Stimulated activated CD4-positive, alpha-beta T cell treated with anti-CD3 and anti-CD28 coated beads, TNF-alpha, amount 100 ng/mL, for 4 hours (primary cell): Measurements from ENCODE around the gene PRDM15.
"Not testable (repeated sequence)": the region's sequence is repeated elsewhere in the genome, so short reads cannot be mapped to it uniquely, and the experiment has no call there.

Experiments used
- DNase-seq, 3 experiments: peaks; one replicate each; pipeline ENCODE4 v3.0.0-alpha.2; 2020; ENCODE audit warnings: low read depth in 3 of 3

Gene PRDM15

DNA sequence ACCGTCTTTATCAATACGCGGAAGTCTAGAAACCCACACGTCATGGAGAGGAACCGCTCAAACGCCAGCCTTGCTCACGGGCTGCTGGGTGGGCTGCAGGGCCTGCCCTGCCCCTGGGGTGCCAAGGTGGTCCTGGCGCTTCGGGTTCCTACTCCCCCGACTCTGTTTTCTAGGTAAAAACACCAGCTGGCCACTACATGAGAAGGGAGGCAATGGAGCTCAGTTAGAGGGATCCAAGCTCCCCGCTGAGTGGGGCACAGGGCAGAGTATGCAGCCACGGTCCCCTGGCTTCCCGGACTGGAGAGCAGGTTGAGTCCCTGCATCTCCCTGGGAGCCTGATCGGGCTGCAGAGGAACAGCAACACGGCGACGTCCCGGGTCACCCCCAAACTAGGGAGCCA, 71.0 kb downstream of the PRDM15 start:
- no peak for DNase-seq

DNA sequence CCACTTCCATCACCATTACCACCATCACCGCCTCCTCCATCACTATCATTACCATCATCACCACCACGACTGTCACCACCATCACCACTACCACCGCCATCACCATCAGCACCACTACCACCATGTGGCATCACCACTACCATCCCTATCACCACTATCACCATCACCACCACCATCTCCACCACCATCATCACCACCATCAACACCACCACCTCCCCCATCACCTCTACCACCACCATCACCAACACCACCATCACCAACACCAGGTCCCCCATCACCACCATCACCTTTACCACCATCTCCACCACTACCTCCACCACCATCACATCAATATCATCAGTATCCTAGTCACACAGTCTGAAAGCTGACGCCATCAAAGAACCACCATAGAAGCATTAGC, 72.4 kb downstream of the PRDM15 start:
- no peak for DNase-seq

DNA sequence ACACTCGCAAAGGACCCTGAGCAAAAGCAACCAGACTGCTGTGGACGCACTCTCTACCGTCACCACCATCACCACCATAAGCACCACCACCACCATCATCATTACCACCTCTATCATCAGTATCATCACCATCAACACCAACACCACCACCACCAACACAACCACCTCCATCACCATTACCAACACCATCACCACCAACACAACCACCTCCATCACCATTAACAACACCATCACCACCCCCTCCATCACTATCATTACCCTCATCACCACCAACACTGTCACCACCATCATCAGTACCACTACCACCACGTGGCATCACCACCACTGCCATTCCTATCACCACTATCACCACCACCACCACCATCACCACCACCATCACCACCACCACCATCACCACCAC, 73.5 kb downstream of the PRDM15 start:
- no peak for DNase-seq

GRCh38 chr21:41805038-41805437, 74.1 kb downstream of the PRDM15 start:
- DNase-seq: no peak

GRCh38 chr21:41804381-41804780, 74.8 kb downstream of the PRDM15 start:
- no peak for DNase-seq

DNA sequence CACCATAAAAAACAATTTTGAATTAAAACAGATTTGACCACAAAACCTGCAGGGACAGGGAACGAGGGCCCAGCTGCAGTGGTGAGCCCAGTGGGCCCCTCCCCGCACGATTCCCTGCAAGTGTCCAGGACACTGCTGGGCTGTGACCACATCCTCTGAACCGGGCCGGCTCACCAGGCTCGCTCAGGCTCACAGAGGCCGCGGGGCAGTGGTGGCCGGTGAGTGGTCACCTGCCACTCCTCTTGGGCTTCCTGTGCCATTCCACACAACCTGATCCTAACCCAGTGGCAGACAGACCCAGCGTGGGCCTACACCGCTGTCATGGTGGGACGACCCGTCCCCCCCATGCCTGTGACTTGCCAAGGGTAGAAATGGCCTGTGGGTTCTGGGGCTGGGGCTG, 75.8 kb downstream of the PRDM15 start:
- DNase-seq: no peak

DNA sequence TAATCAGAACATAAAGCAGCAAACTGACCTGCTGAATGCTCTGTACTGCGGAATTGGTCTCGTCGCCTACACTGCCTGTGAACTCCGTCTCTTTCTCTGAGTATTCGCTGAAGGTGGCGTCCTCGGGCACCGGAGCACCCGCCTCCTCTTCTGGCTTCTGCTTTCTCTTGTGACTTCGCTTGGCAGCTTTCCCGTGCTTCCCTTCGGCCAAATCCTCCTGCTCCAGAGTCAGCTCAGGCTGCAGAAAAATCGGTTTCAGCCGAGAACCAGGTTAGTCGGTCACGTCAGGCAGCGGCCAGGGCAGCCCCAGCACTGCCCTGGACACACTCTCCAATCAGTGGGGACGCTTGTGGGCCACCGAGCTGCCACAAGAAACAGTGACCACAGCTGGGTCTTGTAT, 76.5 kb downstream of the PRDM15 start:
- no peak for DNase-seq

DNA sequence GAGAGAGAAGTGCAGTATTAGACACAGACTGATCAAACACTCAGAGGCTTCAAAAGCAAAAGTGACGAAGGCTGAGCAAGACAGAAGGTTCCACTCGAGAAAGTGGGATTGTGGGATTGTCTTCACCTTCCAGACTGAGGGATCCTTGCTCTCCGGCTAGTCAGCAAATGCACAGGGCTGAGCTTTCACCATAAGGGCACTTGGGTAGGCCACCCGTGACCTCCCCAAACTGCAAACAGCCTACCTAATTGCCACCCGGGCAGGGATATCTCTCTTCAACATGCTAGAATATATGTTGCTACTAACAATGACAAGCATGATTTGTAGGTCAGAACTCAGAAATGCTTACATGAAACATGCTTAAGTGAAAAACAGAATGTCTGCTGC, 77.0 kb downstream of the PRDM15 start:
- no peak for DNase-seq

- no peak for DNase-seq
Observed at GRCh38 chr21:41801321-41802197, 77.6 kb downstream of the PRDM15 start.

DNA sequence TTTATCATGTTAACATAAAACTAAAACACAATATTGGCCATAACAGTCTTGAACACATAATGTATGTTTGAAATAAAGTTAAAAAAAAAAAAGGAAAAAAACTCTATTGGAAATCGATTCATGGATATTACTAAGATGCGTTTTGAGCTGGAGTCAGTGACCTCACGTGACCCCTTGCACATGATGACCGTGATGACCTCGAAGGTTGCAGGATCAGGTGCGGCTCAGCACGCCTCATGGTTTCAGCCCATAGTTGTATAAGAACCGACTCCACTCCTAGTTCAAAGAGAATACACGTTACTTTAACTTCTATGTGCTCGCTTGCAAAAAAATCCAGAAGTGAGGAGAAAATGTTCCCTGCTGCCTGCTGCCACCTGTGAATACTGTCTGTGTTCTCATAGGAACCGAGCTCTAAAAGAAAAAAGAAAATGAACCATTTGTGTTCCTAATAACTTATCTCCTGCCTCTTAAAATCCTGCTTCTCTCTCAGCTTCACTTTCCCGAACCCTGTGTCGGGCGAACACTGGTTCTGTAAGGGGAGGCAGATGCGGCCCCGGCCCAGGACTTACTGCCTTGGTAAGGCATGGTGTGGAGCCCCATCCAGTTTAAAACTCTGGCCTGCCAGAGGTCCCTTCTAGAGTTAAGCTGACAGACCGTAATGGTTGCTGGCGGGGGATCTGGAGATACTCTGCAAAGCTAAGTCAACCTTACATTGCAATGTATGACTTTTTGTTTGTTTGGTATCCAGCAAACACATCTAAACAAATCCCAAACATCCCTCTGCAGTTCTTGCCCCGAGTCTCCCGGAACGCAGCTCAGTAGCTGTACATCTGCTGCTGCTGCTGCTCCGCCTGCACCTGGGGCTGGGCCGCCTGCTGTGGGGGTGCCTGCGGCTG, 78.5 kb downstream of the PRDM15 start:
- DNase-seq: no peak

DNA sequence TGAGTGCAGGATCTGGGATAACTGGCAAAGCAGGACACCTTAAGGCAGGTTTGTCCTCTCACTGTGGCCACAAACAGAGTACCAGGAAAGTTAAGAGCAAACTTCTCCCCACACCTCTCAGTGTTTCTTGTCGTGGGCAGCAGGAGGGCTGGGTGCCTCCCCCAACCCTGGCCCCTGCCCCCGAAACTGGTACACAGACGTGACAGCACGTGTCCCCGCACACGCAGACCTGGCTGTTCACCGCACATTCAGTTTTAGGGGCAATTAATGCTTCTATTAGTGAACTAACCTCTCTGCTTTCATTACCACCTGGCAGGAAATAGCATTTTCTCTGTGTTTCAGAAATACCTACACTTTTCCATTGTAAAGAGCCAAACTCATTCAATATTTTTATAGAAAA, 79.4 kb downstream of the PRDM15 start:
- no peak for DNase-seq

DNA sequence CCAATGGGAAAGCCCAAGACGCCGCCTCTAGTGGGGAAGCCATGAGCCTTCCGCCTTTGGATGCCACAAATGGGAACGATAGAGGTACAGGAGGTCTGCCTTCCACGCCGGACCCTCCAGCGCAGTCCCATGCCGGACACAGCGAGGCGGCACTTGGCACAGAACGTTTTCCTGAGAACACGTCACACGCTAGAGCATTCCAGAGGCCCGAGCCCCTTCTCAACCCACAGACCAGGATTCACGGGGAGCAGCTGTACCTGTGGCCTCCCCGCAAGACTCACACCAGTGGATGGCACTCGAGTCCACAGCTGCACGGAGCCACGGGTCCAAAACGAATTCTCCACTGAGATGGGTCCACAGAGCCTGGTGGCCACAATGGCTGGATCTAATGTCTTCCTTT, 80.8 kb downstream of the PRDM15 start:
- DNase-seq: no peak

DNA sequence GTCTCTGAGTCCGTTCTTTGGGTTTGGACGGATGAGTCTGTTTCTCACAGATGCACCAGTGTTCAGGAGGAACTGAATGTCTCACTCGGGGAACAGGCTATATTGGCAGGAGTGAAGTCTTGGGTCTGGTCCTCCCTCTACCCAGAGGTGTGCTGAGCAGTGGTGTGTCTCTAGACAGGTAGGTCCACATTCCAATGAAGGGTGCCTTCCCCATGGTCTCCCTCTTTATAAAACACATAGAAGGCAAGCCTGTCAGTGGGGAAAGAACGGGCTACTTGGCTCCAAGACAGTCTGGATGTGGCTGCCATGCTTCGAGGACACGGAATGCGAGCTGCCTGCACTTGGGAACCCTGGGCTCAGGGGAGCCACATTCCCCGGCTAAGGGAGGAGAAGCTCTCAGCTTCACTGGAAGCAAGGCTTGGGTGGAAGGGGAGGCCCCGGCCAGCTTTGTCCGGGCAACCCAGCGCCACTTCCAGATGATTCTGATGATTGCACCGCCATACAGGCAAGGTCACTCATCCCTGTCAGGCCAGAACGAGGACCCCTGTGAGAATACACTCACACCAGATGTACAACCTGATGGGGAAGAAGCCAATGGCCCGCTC, 82.6 kb downstream of the PRDM15 start:
- no peak for DNase-seq

DNA sequence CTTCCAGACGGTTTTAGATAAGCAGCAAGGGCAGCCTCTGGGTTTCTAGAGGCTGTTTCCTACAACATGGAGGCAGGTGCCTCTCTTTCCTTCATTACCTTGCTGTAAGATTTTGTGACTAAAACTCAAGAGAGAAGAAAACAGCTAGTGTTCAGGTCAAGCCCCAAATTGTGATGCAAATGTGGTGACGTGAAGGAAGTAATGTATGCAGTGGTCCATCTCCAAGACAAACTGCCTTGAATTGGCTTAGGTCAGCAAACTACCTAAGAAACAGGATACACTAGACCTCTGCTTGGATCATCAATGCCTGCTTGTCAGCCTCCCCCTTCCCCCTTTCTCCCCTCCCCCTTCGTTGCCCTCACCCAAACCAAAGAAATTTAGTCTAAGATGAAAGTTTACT, 83.4 kb downstream of the PRDM15 start:
- DNase-seq: no peak

DNA sequence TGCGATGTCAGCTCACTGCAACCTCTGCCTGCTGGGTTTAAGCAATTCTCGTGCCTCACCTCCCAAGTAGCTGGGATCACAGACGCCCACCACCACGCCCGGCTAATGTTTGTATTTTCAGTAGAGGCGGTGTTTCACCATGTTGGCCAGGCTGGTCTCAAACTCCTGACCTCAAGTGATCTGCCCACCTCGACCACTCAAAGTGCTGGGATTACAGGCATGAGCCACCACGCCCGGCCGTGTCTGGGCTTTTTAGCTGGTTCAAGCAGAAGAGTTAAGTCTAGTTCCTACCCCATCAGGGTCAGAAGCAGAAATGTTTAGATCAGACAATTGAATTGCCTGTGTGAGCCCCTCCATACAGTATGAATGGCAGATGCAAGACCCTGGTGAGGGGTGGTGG, 84.5 kb downstream of the PRDM15 start:
- no peak for DNase-seq

- DNase-seq: no peak
Observed at GRCh38 chr21:41792711-41793110, 86.4 kb downstream of the PRDM15 start.

DNA sequence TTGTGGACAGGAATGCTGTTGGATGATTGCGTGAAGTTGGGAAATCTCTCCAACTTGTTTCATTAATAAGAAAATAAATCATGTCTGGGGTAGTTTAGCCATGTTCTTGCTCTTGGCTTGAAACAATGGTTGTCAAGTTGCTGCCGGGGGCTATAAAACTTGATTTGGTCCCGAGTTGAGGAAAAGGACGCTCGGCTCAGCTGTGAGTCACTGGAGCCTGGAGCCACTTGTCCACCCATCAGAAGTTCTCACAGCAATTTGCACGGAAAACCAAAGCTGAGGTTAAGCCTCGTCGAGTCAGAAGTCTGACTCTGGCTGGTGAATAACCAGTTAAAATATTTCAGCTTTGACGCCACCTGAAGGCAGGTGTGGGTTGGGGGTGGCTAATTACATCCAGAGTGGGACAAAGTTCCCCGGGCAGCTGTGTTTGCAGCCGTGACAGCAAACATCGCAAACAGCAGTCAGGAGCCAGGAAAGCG, 92.6 kb downstream of the PRDM15 start:
- DNase-seq: no peak

- DNase-seq: not testable (repeated sequence)
Observed at GRCh38 chr21:41785262-41785661, 93.9 kb downstream of the PRDM15 start.

DNA sequence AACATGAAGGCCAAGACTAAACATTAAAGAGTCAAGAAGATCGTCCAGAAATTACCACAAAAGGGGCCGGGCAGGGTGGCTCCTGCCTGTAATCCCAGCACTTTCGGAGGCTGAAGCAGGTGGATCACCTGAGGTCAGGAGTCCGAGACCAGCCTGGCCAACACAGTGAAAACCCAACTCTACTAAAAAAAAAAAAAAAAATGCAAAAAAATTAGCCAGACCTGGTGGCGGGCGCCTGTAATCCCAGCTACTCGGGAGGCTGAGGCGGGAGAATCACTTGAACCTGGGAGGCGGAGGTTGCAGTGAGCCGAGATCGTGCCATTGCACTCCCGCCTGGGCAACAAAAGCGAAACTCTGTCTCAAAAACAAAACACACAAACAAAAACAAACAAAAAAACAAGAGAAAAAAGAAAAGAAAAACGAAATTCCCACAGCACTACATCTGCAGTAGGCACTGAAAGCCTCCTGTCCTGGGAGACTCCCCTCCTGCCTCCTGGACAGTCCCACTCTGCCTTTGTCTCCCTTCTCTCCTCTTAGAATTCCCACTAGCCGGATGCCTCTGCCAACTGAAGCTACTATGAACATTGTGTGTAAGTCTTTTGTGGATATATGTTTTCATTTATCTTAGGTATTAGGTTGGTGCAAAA, 94.6 kb downstream of the PRDM15 start:
- DNase-seq: no peak

DNA sequence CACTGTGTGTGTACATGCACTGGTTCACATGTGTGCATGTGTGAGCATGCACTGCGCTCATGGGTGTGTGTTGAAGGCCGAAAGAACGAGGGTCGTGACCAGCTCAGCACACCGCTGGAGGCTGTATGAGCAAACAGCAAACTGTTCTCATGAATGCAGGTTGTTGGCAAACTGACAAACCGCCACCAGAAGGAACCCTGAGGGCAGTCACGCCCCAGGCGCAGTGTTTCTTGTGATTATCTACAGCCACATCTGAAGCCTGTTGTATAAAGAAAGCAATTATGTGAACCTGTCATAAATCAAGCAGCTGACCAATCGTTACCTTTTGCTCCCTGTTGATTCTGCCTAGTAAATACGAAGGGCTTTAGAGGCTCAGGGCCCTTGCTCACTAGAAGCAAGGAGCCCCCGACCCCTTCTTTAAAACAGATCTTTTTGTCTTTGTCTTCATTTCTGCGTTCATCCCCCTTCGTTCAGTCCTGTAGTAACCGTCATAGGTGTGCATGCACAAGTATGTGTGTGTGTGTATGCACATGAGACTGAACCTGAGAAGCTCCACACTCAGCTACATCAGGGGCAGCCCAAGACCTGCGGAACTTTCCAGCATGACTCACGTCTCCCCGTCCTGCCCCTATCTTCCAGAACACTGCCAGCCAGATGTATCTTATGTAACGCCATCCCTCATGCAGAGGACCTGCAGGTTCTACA, 95.5 kb downstream of the PRDM15 start:
- no peak for DNase-seq

DNA sequence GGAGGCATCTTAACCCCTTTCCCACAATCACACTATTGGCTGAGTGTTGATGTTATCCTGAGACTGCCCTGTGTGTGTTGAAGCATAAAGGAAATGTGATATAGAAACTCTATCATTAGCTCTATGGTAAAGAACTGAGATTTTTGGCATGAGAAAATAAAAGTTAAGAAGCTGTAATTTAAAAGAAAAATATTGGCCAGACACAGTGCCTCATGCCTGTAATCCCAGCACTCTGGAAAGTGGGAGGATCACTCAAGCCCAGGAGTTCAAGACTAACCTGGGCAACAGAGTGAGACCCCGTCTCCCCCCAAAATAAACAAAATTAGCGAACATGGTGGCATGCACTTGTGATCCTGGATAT, 98.1 kb downstream of the PRDM15 start:
- no peak for DNase-seq
